HG03045 (cell line): ENCODE results near the gene MFAP2.

ENCODE experiments used
- ATAC-seq: cut with Tn5 transposase; IDR thresholded peaks from one replicate; pipeline ENCODE4 v1.9.1; 2021; ENCODE audit warnings: mild to moderate bottlenecking, moderate library complexity; ENCODE audit not compliant: unreplicated experiment

The MFAP2 gene

GRCh38 chr1:16980473-16981268 is at the start of gene MFAP2:
Gene MFAP2 (minus strand): TSS chr1:16980620. CDS start chr1:16978273, 2,347 bp downstream.
- ATAC-seq = no peak

- ATAC-seq = no peak
Measured at GRCh38 chr1:17030206-17030605, 49.8 kb upstream of the MFAP2 start.

- ATAC-seq = no peak
Measured at GRCh38 chr1:17028662-17029188, 48.3 kb upstream of the MFAP2 start.

GRCh38 chr1:17027900-17028299 is 47.5 kb upstream of the MFAP2 start:
- no peak for ATAC-seq

- no peak for ATAC-seq
Measured at GRCh38 chr1:17027403-17027802, 47.0 kb upstream of the MFAP2 start.

GRCh38 chr1:17024721-17025120 is 44.3 kb upstream of the MFAP2 start:
- no peak for ATAC-seq

GRCh38 chr1:17023573-17023972 is 43.2 kb upstream of the MFAP2 start:
- no peak for ATAC-seq

GRCh38 chr1:17023102-17023501 is 42.7 kb upstream of the MFAP2 start:
- no peak for ATAC-seq

GRCh38 chr1:17021896-17022295 is 41.5 kb upstream of the MFAP2 start:
- ATAC-seq = no peak

- ATAC-seq = no peak
Measured at GRCh38 chr1:17020502-17020901, 40.1 kb upstream of the MFAP2 start.

GRCh38 chr1:17018849-17019248 is 38.4 kb upstream of the MFAP2 start:
- ATAC-seq = no peak

GRCh38 chr1:17017435-17017834 is 37.0 kb upstream of the MFAP2 start:
- ATAC-seq = no peak

- ATAC-seq = no peak
Measured at GRCh38 chr1:17016317-17016661, 35.9 kb upstream of the MFAP2 start.

GRCh38 chr1:17014671-17015567 is 34.5 kb upstream of the MFAP2 start:
- ATAC-seq = no peak

- no peak for ATAC-seq
Measured at GRCh38 chr1:17013491-17014320, 33.3 kb upstream of the MFAP2 start.

GRCh38 chr1:17012775-17013490 is 32.5 kb upstream of the MFAP2 start:
- no peak for ATAC-seq

- peak; percentile 87 for ATAC-seq
Measured at GRCh38 chr1:17011439-17012307, 31.3 kb upstream of the MFAP2 start, which contains the start of gene ATP13A2. Gene ATP13A2 (minus strand): TSS chr1:17011928. CDS start chr1:17011738, 190 bp downstream.

- ATAC-seq = peak; percentile 3
Measured at GRCh38 chr1:17011092-17011438, 30.6 kb upstream of the MFAP2 start.

GRCh38 chr1:17009706-17010105 is 29.3 kb upstream of the MFAP2 start:
- no peak for ATAC-seq
